GM12872 (cell line): ENCODE results near the gene ITGA8.

ENCODE experiments used
- TF ChIP-seq, protein P1 (sequence below): IDR thresholded peaks from 3 replicates; pipeline ENCODE4 v1.5.1; 2011; ENCODE audit warnings: low read depth, mild to moderate bottlenecking, low read length, moderate library complexity; ENCODE audit not compliant: insufficient read depth

ITGA8 gene

DNA sequence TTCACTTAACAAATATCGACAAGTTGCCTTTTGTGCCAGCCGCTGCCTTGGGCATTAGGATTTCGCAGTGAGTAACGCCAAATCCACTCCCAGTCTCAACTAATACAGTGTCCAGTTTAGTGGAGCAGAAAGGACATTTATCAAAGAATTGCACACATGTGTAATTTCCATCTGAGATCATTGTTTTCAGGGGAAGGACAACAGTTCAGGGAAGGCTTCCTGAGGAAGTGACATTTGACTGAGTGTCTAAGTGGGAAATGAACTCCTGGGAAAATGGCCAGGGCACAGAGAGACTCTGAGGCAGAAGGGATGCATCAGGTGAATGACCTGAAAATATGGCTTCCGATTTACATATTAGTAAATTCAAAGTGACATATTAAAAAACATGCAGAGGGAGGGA, 89.4 kb downstream of the ITGA8 start:
- TF ChIP-seq, protein P1, sequence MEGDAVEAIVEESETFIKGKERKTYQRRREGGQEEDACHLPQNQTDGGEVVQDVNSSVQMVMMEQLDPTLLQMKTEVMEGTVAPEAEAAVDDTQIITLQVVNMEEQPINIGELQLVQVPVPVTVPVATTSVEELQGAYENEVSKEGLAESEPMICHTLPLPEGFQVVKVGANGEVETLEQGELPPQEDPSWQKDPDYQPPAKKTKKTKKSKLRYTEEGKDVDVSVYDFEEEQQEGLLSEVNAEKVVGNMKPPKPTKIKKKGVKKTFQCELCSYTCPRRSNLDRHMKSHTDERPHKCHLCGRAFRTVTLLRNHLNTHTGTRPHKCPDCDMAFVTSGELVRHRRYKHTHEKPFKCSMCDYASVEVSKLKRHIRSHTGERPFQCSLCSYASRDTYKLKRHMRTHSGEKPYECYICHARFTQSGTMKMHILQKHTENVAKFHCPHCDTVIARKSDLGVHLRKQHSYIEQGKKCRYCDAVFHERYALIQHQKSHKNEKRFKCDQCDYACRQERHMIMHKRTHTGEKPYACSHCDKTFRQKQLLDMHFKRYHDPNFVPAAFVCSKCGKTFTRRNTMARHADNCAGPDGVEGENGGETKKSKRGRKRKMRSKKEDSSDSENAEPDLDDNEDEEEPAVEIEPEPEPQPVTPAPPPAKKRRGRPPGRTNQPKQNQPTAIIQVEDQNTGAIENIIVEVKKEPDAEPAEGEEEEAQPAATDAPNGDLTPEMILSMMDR: no peak

DNA sequence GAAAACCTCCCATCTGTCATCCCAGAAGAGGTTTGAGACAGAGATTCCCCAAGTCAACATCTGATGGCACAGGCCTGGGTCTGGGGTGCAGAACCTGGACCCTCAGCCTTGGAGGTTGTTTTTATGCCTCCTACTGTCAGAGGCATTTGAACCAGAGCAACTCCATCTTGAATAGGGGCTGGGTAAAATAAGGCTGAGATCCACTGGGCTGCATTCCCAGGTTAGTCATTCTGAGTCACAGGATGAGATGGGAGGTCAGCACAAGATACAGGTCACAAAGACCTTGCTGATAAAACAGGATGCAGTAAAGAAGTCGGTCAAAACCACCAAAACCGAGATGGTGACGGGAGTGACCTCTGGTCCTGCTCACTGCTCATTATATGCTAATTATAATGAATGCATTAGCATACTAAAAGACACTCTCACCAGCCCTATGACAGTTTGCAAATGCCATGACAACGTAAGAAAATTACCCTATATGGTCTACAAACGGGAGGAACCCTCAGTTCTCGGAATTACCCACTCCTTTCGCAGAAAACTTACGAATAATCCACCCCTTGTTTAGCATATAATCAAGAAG, 92.0 kb downstream of the ITGA8 start:
- TF ChIP-seq, protein P1: no peak

DNA sequence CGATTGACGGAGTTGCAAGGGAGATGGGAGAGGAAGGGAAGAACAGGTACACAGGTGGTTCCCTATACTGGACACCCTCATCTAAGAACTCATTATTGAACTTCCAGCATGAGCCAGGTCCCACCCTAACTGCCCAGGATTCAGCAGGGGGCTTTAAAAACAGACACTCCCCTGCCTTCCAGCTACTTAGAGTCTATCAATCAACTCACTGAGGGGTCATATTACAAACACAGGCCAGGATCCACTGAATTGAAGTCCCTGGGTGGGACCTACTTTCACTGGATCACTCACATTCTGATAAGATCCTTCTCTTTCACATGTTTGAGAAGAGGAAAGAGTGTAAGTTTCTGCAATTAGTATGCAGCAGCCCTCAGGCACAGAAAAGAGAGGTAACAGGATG, 92.8 kb downstream of the ITGA8 start:
- TF ChIP-seq, protein P1: no peak

DNA sequence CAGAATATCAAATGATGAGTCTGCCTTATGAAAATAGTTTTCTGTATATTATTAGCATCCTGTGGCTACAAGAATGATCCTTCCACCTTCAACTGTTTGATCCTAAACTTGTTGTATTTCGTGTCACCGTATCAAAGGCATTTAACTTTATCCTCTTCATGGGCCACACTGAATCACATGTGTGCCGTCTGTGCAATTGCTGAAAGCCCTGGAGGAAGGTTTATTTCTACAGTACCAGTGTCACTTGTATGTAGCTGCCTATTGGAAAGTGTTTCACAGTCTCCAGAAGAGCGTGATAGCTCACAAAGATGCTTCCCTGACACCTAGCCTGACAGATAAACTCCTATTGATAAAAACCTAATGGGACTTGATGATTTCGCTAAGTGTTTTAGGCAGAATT, 94.5 kb downstream of the ITGA8 start:
- TF ChIP-seq, protein P1: no peak

DNA sequence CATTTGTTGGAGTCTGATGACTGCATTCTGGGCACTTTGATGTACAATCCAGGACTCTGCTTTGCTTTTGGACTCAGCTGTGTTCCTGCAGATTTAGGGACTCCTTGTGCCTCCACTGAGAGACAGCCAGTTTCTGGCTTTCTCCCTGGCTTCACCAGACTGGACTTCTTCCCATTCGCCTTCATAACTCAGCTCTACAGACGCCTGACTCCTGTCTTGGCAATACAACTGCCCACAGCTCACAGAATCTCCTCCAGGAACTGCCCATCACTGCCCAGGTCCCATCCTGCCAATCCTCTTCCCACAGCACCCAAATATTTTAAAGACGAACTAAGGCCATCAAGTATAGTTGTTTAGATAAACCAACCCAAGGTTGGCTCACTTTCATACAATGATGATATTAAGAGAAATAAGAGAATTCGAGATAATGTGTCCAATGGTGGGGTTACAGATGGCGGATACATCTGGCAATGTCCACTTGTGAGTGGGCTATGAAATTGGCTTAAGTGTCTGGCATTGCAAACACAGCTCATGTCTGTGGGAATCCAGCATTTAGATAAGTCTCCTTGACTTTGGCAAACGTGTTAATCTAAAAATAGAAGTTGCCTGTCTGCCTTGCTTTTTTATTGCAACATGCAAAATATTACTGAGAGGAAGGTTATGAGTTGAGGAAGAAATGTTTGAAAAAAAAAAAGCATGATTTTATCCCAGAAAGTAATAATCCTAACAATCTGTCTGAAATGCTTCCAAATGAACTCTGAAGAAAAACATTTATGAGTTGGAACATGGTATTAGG, 95.1 kb downstream of the ITGA8 start:
- TF ChIP-seq, protein P1: no peak

DNA sequence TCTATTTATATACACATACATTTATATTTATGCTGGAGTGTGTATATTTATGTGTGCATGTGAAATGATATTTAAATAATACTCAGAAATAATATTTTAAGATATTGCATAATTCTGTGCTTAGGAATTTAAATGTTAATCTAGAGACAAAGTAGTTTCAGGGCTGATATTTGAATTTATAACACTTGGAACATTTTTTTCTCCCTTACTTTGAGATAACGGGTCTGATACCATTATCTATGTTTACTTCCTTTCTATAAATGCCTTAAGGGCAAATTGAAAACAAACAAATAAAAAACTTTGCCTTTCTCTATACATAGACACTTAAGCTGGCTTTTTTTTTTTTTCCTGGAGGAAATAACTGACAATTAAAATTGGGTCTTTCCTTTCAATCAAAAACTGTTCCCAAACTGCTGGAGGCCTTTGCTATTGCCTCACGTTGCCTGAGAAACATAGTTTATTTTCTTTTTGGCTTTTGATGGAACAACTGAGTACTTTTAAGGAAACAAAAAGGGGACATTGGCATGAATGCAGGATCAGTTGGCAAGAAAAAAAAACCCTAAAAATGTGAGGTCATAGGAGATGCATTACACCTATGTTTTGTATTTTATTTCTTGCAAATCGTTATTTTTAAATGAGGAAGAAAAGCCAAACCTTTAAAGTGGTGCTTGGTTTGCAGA, 98.7 kb downstream of the ITGA8 start:
- TF ChIP-seq, protein P1: no peak

DNA sequence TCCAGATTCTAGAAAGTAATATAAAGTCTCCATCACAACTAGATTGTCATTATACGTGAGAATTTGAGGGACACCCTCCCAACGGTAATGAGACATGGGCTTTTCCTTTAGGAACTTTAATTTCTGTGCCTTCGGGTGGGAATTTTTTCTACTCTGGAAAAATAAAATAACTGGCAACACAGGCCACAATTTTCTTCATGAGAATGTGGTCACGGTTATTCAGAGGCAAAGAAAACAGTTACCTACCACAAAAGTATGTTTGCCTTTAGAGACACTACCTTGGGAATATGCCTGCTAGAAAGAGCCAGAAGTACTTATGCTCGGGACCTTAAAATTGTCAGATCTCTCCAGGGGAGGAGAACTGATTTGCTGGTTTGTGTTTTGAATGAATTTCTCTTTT, 99.4 kb downstream of the ITGA8 start:
- TF ChIP-seq, protein P1: no peak
